GM18498 (cell line): ENCODE data around the gene DPH6.

Experiments
- ATAC-seq: cut with Tn5 transposase; IDR thresholded peaks from one replicate; pipeline ENCODE4 v1.9.1; 2021; ENCODE audit warnings: mild to moderate bottlenecking, moderate library complexity; ENCODE audit not compliant: unreplicated experiment

Gene DPH6

GRCh38 chr15:35487417-35487816 is 58.5 kb downstream of the DPH6 start:
- no peak for ATAC-seq

- no peak for ATAC-seq
Measured at GRCh38 chr15:35486296-35486695, 59.7 kb downstream of the DPH6 start.

- no peak for ATAC-seq
Measured at GRCh38 chr15:35485411-35485810, 60.6 kb downstream of the DPH6 start.

DNA sequence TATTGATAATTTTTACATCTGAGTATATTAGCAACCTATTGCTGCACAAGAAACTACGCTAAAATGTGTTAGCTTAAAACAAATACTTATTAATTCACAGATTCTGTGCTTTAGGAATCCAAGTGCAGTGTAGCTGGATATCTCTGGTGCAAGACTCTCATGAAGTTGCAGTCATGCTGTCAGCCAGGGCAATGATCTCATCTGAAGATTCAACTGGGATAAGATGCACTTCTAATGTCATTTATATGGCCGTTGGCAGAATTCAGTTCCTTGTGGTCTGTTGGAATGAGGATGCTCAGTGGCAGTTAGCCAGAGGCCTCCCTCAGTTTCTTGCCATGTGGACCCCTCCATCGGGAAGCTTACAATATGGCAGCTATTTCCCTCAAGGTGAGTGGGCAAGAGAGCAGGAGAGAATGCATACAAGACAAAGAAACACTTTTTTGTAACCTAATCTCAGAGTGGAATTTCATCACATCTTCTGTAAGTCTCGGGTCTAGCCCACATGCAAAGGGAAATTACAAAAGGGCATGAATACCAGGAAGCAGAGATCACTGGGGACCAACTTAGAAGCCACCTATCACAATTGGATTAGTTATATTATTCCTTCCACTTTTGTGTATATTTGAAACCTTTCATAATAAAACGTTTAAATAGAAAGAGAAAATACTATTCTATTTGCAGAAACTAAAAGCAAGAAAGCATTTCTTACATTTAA is 61.6 kb downstream of the DPH6 start:
- ATAC-seq, result no peak

DNA sequence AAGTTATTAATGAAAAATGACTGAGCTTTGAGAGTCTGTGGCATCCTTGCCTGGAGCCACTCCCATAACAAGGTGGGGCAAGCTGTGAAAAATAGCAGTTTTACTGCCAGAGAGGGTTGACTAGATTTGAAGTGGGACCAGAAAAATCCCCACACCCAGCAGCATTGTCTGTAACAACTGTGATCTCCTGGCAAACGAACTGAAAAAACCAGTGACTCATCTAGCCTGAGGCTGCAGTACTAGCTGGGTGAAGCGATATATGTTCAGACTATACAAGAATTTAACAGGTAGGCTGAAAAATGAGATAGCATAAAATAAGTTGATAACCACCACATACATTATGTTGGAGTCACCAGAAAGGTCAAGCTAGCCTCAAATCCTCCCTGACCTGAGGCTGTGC is 64.0 kb downstream of the DPH6 start:
- no peak for ATAC-seq

- ATAC-seq, result no peak
Measured at GRCh38 chr15:35481064-35481463, 64.9 kb downstream of the DPH6 start.

GRCh38 chr15:35479423-35479822 is 66.5 kb downstream of the DPH6 start:
- no peak for ATAC-seq

DNA sequence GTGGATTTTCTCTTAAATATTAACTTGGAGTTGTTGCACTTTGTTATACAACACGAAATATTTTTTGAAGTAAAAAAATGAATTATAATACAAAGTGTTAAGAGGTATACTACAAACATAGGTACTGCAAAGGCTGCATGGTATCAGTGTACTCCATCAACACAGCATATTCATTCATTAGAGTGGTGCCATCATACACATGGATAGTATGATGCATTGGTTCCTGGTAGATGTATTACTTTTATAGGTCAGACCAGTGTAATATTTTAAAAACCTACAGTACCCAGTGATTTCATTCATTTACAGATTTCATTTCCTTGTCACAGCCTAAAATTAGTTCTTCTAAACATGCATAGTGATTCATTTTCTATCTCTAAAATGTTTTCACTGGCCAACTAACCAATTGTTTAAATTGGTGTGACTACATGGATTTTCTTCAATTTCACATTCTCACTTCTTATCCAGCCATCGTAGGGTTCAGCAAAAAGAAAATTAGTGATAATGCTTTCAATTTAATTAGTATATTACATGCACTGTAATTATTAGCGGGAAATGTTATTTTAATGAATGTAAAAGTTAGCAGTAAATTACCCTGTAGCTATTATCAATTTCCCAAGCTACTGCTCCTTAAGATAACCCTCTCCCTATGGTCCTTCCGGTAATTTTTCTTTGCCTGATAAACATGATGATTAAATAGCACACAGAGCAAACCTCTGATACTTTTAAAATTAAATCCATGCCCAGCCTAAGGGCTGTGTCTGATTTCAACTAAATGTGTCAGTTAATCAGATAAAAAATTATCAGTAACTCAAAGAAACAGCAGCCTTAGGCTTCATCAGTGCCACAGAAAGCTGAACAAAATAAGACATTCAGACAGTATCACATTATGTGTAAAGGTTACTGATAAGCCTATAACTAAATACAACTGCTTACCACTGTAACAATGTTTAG is 68.4 kb downstream of the DPH6 start:
- ATAC-seq, result no peak

GRCh38 chr15:35471024-35471423 is 74.9 kb downstream of the DPH6 start:
- ATAC-seq, result no peak

DNA sequence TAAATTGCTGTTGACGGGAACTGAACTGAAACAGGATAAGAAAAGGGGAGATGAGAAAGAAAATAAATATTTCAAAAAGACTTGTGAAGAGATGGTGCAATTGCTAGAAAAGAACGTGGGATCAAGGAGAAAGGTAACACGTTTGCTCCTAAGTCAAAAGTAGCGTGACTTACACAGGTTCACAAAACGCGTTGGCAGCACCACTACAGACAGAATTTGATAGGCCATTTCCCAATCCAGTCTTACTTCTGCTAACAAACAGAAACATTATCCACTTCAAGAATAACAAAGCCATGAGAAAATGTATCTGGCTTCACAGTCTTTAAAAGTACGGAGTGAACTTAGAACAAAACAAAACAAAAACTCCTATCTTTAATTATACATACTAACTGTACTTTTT is 75.5 kb downstream of the DPH6 start:
- no peak for ATAC-seq

- no peak for ATAC-seq
Measured at GRCh38 chr15:35466476-35466875, 79.5 kb downstream of the DPH6 start.

- ATAC-seq, result no peak
Measured at GRCh38 chr15:35465783-35466182, 80.2 kb downstream of the DPH6 start.

DNA sequence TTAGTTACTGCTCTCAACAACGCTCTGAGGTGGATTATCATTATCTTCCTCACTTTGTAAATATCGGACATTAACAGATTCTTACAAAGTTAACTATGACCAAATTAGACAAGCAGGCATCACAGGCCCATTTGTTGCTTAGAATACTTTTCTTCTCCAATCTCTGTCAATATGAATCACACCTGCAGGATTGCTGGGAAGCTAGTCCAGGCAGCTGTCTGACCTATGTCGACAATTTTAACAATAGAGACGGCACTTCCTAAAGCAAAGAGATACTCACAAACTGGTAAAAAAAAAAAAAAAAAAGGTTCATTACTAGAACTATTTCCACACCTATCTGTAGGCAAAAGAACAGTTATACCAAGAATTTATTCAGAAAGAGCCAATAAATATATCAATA is 85.3 kb downstream of the DPH6 start:
- no peak for ATAC-seq

DNA sequence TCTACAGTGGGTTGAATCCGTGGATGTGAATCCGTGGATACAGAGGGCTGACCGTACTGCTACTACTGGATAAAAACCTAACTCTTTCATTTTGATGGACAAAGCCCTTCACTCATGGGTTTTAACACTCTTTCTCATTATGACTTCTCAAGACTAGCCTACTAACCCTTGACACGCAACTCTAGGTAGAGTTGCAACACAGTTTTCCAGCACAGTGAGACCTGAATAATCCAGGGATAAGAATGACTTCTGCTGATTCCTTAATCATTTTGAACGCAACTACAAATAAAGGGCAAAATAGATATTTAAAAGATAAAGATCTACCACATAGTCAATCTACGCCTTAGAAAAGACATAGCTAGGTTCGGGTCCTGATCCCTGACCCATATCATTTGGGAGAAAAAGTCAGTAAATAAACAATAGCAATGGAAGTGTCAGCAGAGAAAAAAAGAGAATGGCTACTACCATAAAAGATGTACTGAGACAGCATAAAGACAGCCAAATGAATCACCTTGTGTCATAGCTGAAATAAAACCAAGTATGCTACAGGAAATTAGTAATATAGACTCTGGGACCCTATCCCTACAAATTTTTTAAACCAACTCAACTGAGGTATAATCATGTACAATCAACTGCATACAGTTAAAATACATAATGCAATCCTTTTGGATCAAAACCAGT is 87.6 kb downstream of the DPH6 start:
- no peak for ATAC-seq

DNA sequence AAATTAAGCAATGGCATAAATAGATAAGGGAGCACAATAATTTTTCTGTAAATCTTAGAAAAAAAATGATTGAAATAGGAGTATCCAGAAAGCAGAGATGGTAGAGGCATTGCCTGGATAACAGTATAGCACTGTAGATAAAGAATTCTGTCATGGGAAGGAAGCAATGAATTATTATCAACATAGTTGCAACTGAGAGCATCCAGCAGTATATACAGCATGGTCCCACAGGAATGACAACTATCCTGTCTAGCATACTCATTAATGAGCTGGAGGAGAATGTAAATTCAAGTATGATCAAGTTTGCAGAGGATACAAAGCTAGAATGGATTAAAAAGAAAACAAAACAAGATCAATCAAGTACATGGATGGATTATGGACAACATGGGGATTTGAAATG is 90.8 kb downstream of the DPH6 start:
- ATAC-seq, result no peak

GRCh38 chr15:35450492-35450891 is 95.5 kb downstream of the DPH6 start:
- no peak for ATAC-seq

DNA sequence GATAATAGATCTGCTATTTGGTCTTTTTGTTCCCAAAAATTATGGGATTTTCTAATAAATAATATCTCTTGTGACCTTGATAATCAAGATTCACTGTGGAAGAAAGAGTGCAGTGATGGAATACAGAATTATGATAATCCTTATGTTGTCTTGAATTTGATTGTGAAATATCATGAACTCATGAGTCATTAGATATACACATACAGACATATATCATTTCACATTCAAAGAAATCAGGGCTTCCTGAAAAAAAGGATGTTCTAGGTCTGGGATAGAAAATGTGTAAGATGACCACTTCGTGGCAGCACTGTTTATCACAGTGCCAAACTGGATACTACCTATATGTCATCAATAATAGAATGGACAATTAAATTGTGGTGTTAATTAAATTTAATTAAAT is 97.7 kb downstream of the DPH6 start:
- no peak for ATAC-seq

DNA sequence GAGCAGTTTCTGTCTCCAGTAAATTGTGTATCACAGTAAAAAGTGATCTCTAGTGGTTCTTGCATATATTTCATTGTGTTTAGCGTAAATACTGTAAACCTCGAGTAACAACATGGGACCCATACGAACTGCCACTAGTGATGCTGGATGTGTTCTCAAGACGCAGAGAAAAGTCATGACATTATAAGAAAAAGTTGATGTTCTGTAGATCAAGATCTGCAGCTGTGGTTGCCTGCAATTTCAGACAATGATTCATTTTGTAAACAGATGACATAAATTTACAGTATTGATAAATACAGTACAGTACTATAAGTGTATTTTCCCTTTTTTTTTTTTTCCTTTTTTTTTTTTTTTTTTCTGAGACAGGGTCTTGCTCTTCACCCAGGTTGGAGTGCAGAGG is 100.1 kb downstream of the DPH6 start:
- ATAC-seq, result no peak

DNA sequence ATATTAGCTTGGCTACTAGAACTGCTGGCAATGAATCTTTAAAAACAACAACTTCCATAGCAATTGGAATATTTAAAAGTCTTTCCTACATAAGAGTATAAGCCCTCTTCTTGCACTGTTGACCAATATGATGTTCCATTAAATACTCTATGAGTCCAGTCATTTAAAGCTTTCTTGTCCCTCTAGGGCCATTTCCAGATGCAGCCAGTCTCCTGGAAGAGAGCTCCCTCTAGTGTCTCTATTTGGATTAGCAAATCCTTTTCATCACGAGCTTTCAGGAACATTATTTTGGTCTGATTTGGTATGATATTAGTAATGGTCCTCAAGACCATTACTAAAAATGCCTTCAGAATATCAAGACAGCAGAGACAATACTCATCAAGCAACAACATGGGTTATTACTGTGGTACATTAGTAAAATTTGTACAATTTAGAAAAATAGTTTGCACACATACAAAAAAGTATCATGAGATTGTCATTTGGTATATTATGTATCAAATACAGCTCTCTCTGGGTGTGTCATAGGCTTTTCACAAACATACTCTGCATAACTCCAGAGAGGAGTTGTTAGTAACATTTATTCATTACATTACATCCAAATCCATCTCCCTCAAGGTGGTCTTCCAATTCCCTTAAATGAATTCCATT is 101.3 kb downstream of the DPH6 start:
- ATAC-seq, result no peak

- no peak for ATAC-seq
Measured at GRCh38 chr15:35443376-35443775, 102.6 kb downstream of the DPH6 start.

- no peak for ATAC-seq
Measured at GRCh38 chr15:35442742-35443141, 103.2 kb downstream of the DPH6 start.
